ENCODE data around the gene JMY. TPM values are rescaled to one million over a fixed set of nuclear protein-coding genes. Genes with fewer than 3 reads are reported as not detected.

Gene JMY
- polyA plus RNA-seq, 1 donor, result 9.2 TPM

DNA sequence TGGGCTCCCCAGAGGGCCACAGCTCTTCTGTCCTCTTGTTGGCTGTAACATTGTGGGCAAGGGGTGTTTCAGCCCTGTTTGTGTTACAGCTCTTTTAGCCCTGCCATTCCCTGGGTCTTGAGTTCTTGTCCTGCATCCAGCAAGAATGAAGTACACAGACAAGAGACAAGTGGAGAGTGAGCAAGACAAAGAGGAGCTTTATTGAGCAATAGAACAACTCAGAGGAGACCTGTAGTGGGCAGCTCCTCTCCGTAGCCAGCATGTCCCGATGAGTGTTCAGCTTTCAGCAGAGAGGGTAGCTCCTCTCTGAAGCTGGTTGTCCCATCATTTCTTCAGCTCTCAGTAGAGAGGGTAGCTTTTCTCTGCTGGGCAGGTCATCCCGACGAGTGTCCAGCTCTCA, 22.9 kb downstream of the JMY start:
- DNase-seq, result no peak
- Histone ChIP-seq H3K4me1 (ENCODE audit: control insufficient read depth, insufficient read depth, low read length) (no peaks in the 10 kb centered on the region), H3K27me3 (ENCODE audit: control insufficient read depth, insufficient read depth, low read length) (no peaks in the 10 kb centered on the region), H3K27ac (ENCODE audit: low read length) (no peak overlapping the region), H3K9me3 (ENCODE audit: control insufficient read depth, low read depth, low read length) (no peaks in the 10 kb centered on the region), H3K4me3 (ENCODE audit: low read length) (no peak overlapping the region), H3K36me3 (ENCODE audit: control insufficient read depth, insufficient read depth, low read length) (no peaks in the 10 kb centered on the region)
- no CpG with 5 or more reads among the region's 4 CpGs for WGBS (ENCODE audit: insufficient coverage, low lambda C conversion rate)

GRCh38 chr5:79259383-79259782, 23.5 kb downstream of the JMY start:
- Histone ChIP-seq H3K4me1 (ENCODE audit: control insufficient read depth, insufficient read depth, low read length) (no peaks in the 10 kb centered on the region), H3K27ac (ENCODE audit: low read length) (no peak overlapping the region), H3K4me3 (ENCODE audit: low read length) (no peak overlapping the region), H3K36me3 (ENCODE audit: control insufficient read depth, insufficient read depth, low read length) (no peaks in the 10 kb centered on the region), H3K27me3 (ENCODE audit: control insufficient read depth, insufficient read depth, low read length) (no peaks in the 10 kb centered on the region), H3K9me3 (ENCODE audit: control insufficient read depth, low read depth, low read length) (no peaks in the 10 kb centered on the region)
- no CpG with 5 or more reads among the region's 6 CpGs for WGBS (ENCODE audit: insufficient coverage, low lambda C conversion rate)
- no peak for DNase-seq

DNA sequence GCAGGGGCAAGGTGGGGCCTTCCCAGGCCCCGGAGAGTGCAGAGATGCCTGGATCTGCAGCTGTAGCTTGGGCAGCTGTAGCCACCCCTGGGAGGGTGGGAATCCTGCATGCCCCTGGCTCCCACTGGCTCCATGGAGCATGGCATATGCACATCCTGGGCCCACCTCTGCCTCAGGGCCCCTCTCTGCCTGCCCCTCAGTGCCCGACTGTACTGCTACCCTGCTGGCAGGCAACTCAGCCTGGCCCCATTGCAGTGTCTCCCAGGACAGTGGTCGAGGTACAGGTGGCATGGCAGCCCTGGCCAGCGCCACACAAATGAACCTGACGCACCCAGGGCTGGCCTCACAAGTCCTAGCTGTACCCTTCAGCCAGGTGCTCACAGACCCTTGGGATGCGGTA, 23.9 kb downstream of the JMY start:
- Histone ChIP-seq H3K9me3 (ENCODE audit: control insufficient read depth, low read depth, low read length) (no peaks in the 10 kb centered on the region), H3K4me1 (ENCODE audit: control insufficient read depth, insufficient read depth, low read length) (no peaks in the 10 kb centered on the region), H3K27me3 (ENCODE audit: control insufficient read depth, insufficient read depth, low read length) (no peaks in the 10 kb centered on the region), H3K4me3 (ENCODE audit: low read length) (no peak overlapping the region), H3K27ac (ENCODE audit: low read length) (no peak overlapping the region), H3K36me3 (ENCODE audit: control insufficient read depth, insufficient read depth, low read length) (no peaks in the 10 kb centered on the region)
- DNase-seq, result no peak
- no CpG with 5 or more reads among the region's 6 CpGs for WGBS (ENCODE audit: insufficient coverage, low lambda C conversion rate)

DNA sequence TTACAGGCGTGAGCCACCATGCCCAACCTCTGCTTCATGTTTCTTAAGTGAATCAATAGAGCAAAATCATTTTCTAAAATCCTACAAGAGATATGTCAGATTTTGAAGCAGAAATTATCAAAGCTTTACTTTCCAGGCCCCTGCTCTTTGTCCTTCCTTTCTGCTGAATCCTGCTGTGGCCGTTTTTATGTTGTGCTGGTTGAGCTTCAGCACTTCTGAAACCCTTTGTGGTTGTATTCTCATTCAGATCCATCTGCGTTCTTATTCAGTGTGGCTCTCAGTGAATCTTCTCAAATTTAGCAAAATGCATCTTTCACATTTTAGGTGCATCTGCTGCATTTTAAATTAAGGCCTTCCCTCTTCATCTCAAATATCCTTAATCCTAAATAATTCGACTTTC, 26.0 kb downstream of the JMY start:
- Histone ChIP-seq H3K27ac (ENCODE audit: low read length) (no peak overlapping the region), H3K9me3 (ENCODE audit: control insufficient read depth, low read depth, low read length) (no peaks in the 10 kb centered on the region), H3K4me1 (ENCODE audit: control insufficient read depth, insufficient read depth, low read length) (no peaks in the 10 kb centered on the region), H3K4me3 (ENCODE audit: low read length) (no peak overlapping the region), H3K36me3 (ENCODE audit: control insufficient read depth, insufficient read depth, low read length) (no peaks in the 10 kb centered on the region), H3K27me3 (ENCODE audit: control insufficient read depth, insufficient read depth, low read length) (no peaks in the 10 kb centered on the region)
- DNase-seq, result no peak
- 89% methylated on average over 1 of the region's 4 CpGs for WGBS (ENCODE audit: insufficient coverage, low lambda C conversion rate)

DNA sequence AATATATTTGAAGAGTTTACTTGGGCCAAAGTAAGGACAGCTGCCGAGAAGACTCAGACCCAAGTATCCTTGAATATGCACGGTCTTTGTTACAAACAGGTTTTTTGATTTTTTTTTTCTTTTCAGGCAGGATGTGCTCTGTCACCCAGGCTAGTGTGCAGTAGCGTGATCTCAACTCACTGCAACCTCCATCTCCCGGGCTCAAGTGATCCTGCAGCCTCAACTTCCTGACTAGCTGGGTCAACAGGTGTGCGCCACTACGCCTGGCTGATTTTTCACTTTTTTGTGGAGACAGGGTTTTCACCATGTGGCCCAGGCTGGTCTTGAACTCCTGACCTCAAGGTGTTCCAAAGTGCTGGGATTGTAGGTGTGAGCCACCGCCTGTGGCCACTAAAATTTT, 27.4 kb downstream of the JMY start:
- DNase-seq, result no peak

DNA sequence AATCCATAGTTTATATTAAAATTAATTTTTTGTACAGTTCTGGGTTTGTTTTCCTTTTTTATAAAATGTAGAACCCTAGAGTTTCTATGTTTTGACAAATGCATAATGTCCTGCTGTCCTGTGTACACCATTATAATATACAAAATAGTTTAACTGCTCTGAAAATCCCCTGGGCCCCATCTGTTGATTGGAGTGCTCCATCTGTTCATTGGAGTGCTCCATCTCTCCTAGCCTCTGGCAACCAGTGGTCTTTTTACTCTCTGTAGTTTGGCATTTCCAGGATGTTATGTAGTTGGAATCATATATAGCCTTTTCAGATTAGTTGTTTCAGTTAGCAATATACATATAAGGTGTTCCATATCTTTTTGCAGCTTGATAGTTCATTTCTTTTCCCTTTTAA, 31.2 kb downstream of the JMY start:
- Histone ChIP-seq H3K27ac (ENCODE audit: low read length) (no peak overlapping the region), H3K4me3 (ENCODE audit: low read length) (no peak overlapping the region), H3K9me3 (ENCODE audit: control insufficient read depth, low read depth, low read length) (peaks cover 3% of the 10 kb centered on the region), H3K4me1 (ENCODE audit: control insufficient read depth, insufficient read depth, low read length) (no peaks in the 10 kb centered on the region), H3K27me3 (ENCODE audit: control insufficient read depth, insufficient read depth, low read length) (no peaks in the 10 kb centered on the region), H3K36me3 (ENCODE audit: control insufficient read depth, insufficient read depth, low read length) (no peaks in the 10 kb centered on the region)
- no peak for DNase-seq

More for the DNA sequence above, 27.4 kb downstream of the JMY start:
- no CpG with 5 or more reads among the region's 7 CpGs for WGBS (ENCODE audit: insufficient coverage, low lambda C conversion rate)
- Histone ChIP-seq H3K27ac (ENCODE audit: low read length) (no peak overlapping the region), H3K9me3 (ENCODE audit: control insufficient read depth, low read depth, low read length) (no peaks in the 10 kb centered on the region), H3K4me1 (ENCODE audit: control insufficient read depth, insufficient read depth, low read length) (no peaks in the 10 kb centered on the region), H3K27me3 (ENCODE audit: control insufficient read depth, insufficient read depth, low read length) (no peaks in the 10 kb centered on the region), H3K4me3 (ENCODE audit: low read length) (no peak overlapping the region), H3K36me3 (ENCODE audit: control insufficient read depth, insufficient read depth, low read length) (no peaks in the 10 kb centered on the region)

DNA sequence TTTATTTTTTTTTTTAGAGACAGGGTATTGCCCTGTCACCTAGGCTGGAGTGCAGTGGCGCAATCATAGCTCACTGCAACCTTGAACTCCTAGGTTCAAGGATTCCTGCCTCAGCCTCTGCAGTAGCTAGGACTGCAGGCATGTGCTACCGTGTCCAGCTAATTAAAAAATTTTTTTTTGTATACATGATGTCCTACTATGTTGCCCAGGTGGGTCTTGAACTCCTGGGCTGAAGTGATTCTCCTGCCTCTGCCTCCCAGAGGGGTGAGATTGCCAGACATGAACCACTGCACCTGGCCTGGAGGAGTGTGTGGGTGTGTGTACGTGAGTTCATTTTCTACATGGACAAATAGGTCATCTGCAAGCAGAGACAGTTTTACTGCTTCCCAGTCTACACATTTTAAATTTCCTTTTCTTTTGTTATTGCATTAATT, 33.8 kb downstream of the JMY start:
- no peaks in the 10 kb centered on the region for H3K4me1 ChIP-seq (ENCODE audit: control insufficient read depth, insufficient read depth, low read length)
- WGBS (ENCODE audit: insufficient coverage, low lambda C conversion rate), result 100% methylated on average over 1 of the region's 3 CpGs
- H3K27me3 ChIP-seq (ENCODE audit: control insufficient read depth, insufficient read depth, low read length), result no peaks in the 10 kb centered on the region
- H3K9me3 ChIP-seq (ENCODE audit: control insufficient read depth, low read depth, low read length), result peaks cover 3% of the 10 kb centered on the region
- DNase-seq, result no peak
- H3K4me3 ChIP-seq (ENCODE audit: low read length), result no peak overlapping the region
- H3K36me3 ChIP-seq (ENCODE audit: control insufficient read depth, insufficient read depth, low read length), result no peaks in the 10 kb centered on the region
- no peak overlapping the region for H3K27ac ChIP-seq (ENCODE audit: low read length)

- no peak for DNase-seq
- Histone ChIP-seq H3K4me3 (ENCODE audit: low read length) (no peak overlapping the region), H3K9me3 (ENCODE audit: control insufficient read depth, low read depth, low read length) (peaks cover 3% of the 10 kb centered on the region), H3K4me1 (ENCODE audit: control insufficient read depth, insufficient read depth, low read length) (no peaks in the 10 kb centered on the region), H3K36me3 (ENCODE audit: control insufficient read depth, insufficient read depth, low read length) (peaks cover 4% of the 10 kb centered on the region), H3K27me3 (ENCODE audit: control insufficient read depth, insufficient read depth, low read length) (no peaks in the 10 kb centered on the region), H3K27ac (ENCODE audit: low read length) (no peak overlapping the region)
- WGBS (ENCODE audit: insufficient coverage, low lambda C conversion rate), result 100% methylated on average over 2 of the region's 4 CpGs
Observed at GRCh38 chr5:79273341-79273740, 37.4 kb downstream of the JMY start.

GRCh38 chr5:79284846-79285245, 48.9 kb downstream of the JMY start:
- WGBS (ENCODE audit: insufficient coverage, low lambda C conversion rate), result no CpG with 5 or more reads among the region's 3 CpGs
- no peaks in the 10 kb centered on the region for H3K4me1 ChIP-seq (ENCODE audit: control insufficient read depth, insufficient read depth, low read length)
- H3K4me3 ChIP-seq (ENCODE audit: low read length), result no peak overlapping the region
- H3K9me3 ChIP-seq (ENCODE audit: control insufficient read depth, low read depth, low read length), result no peaks in the 10 kb centered on the region
- H3K27ac ChIP-seq (ENCODE audit: low read length), result no peak overlapping the region
- no peak for DNase-seq
- H3K36me3 ChIP-seq (ENCODE audit: control insufficient read depth, insufficient read depth, low read length), result peaks cover 4% of the 10 kb centered on the region
- no peaks in the 10 kb centered on the region for H3K27me3 ChIP-seq (ENCODE audit: control insufficient read depth, insufficient read depth, low read length)

GRCh38 chr5:79285285-79285684, 49.4 kb downstream of the JMY start:
- Histone ChIP-seq H3K9me3 (ENCODE audit: control insufficient read depth, low read depth, low read length) (no peaks in the 10 kb centered on the region), H3K27ac (ENCODE audit: low read length) (no peak overlapping the region), H3K4me3 (ENCODE audit: low read length) (no peak overlapping the region), H3K27me3 (ENCODE audit: control insufficient read depth, insufficient read depth, low read length) (no peaks in the 10 kb centered on the region), H3K36me3 (ENCODE audit: control insufficient read depth, insufficient read depth, low read length) (peaks cover 2% of the 10 kb centered on the region), H3K4me1 (ENCODE audit: control insufficient read depth, insufficient read depth, low read length) (no peaks in the 10 kb centered on the region)
- 90% methylated on average over 2 of the region's 3 CpGs for WGBS (ENCODE audit: insufficient coverage, low lambda C conversion rate)
- no peak for DNase-seq

GRCh38 chr5:79285833-79286232, 49.9 kb downstream of the JMY start:
- Histone ChIP-seq H3K36me3 (ENCODE audit: control insufficient read depth, insufficient read depth, low read length) (peaks cover 2% of the 10 kb centered on the region), H3K4me3 (ENCODE audit: low read length) (no peak overlapping the region), H3K27ac (ENCODE audit: low read length) (no peak overlapping the region), H3K4me1 (ENCODE audit: control insufficient read depth, insufficient read depth, low read length) (no peaks in the 10 kb centered on the region), H3K9me3 (ENCODE audit: control insufficient read depth, low read depth, low read length) (no peaks in the 10 kb centered on the region), H3K27me3 (ENCODE audit: control insufficient read depth, insufficient read depth, low read length) (no peaks in the 10 kb centered on the region)
- 98% methylated on average over 5 of the region's 7 CpGs for WGBS (ENCODE audit: insufficient coverage, low lambda C conversion rate)
- DNase-seq, result no peak

Data from large intestine (tissue), 3 donors.